K562 (cell line): Measurements from ENCODE around the gene ZFAND2B. TPM values are rescaled to one million over a fixed set of nuclear protein-coding genes. Genes with fewer than 3 reads are reported as not detected.

Experiments
- ATAC-seq: fragments of 200-7000 bp; cut with Tn5 transposase; 3 replicates; pipeline ENCODE4 v1.9.1; 2020; ENCODE audit warnings: moderate library complexity
- BruUV-seq: library from RNA; stranded (reverse); fragments of 400-500 nt; replicated peaks from 2 replicates; lab custom pipeline; 2021; lab: Mats Ljungman, UMichigan
- CTCF ChIA-PET: fragments of 300-600 bp; formaldehyde crosslinking; extraction: SDS; loops from one replicate; lab custom pipeline; 2021; ENCODE audit warnings: low intra/inter-chr PET ratio; lab: Yijun Ruan, JAX
- POLR2A ChIA-PET: fragments of 300-600, 350-650 bp; sonication (Branson Sonifier 250); formaldehyde crosslinking; extraction: SDS; loops from one replicate; lab custom pipeline; 2021; ENCODE audit warnings: antibody characterized with exemption, inconsistent platforms; lab: Yijun Ruan, JAX
- DNase-seq, 4 experiments: peaks; one replicate each; pipeline versions ENCODE4 v3.0.0 to v3.0.0-alpha.2; 2011 to 2018; ENCODE audit warnings: low spot score in 3 of 4, mixed read lengths in 3 of 4; ENCODE audit errors: extremely low read depth in 1 of 4
- FAIRE-seq: peaks from 2 replicates; lab custom pipeline; 2011; peaks lifted over from hg19 to GRCh38; lab: Jason Lieb, UNC
- H2AFZ ChIP-seq: 2 replicates; pipeline ENCODE4 v1.6.0; 2011; ENCODE audit warnings: low read depth, low read length, control low read depth, inconsistent platforms
- H3K27ac ChIP-seq: fragments of 200-600 bp; 3 replicates; pipeline ENCODE4 v1.8.0; 2011; ENCODE audit warnings: low read depth, mild to moderate bottlenecking, control low read depth, inconsistent platforms, low read length, moderate library complexity, mixed read lengths; ENCODE audit errors: extremely low read depth
- H3K27me3 ChIP-seq, 2 experiments: fragments of 300-600 bp in 1 of 2; 2 replicates in 1 of 2; 3 replicates in 1 of 2; pipeline versions ENCODE4 v1.6.0 to v1.8.0; 2011; ENCODE audit warnings: inconsistent platforms in 2 of 2, low read length in 2 of 2, mild to moderate bottlenecking in 1 of 2, mixed read lengths in 1 of 2, moderate library complexity in 1 of 2; ENCODE audit not compliant: control insufficient read depth in 2 of 2, insufficient read depth in 2 of 2
- H3K36me3 ChIP-seq: fragments of 300-600 bp; 3 replicates; pipeline ENCODE4 v1.8.0; 2011; ENCODE audit warnings: mild to moderate bottlenecking, low read length, inconsistent platforms; ENCODE audit not compliant: control insufficient read depth, insufficient read depth
- H3K4me1 ChIP-seq, 2 experiments: fragments of 200-600 bp in 1 of 2; replicated peaks in 1 of 2; 2 replicates in 1 of 2; 3 replicates in 1 of 2; pipeline versions ENCODE4 v1.5.1 to v1.8.0; 2011; ENCODE audit warnings: inconsistent platforms in 2 of 2, low read length in 2 of 2, mild to moderate bottlenecking in 1 of 2, mixed read lengths in 1 of 2, moderate library complexity in 1 of 2; ENCODE audit not compliant: control insufficient read depth in 2 of 2, insufficient read depth in 2 of 2
- H3K4me2 ChIP-seq: 2 replicates; pipeline ENCODE4 v1.6.1; 2011; ENCODE audit warnings: low read length, control low read depth, inconsistent platforms, mixed read lengths; ENCODE audit not compliant: insufficient read depth
- H3K4me3 ChIP-seq: fragments of 200-600 bp; sonication (generic), shearing (Covaris generic); 2 replicates; pipeline ENCODE4 v1.5.1; 2016; ENCODE audit warnings: control low read depth, inconsistent platforms
- H3K79me2 ChIP-seq: fragments of 200-600 bp; 3 replicates; pipeline ENCODE4 v1.8.0; 2011; ENCODE audit warnings: low read length, inconsistent platforms; ENCODE audit not compliant: control insufficient read depth, insufficient read depth
- H3K9ac ChIP-seq, 2 experiments: 2 replicates each; pipeline versions ENCODE4 v1.6.0 to v1.6.1; 2011; ENCODE audit warnings: low read depth in 2 of 2, low read length in 2 of 2, control low read depth in 1 of 2, inconsistent platforms in 1 of 2, mild to moderate bottlenecking in 1 of 2, mixed read lengths in 1 of 2; ENCODE audit not compliant: insufficient read depth in 1 of 2
- H3K9me1 ChIP-seq: one replicate; pipeline ENCODE4 v1.6.0; 2011; ENCODE audit warnings: inconsistent platforms, mild to moderate bottlenecking, low read length, moderate library complexity; ENCODE audit not compliant: control insufficient read depth, insufficient read depth
- H3K9me3 ChIP-seq: replicated peaks from 2 replicates; pipeline ENCODE4 v1.5.1; 2011; ENCODE audit warnings: low read depth, low read length, inconsistent platforms; ENCODE audit not compliant: control insufficient read depth, insufficient read depth
- H4K20me1 ChIP-seq: replicated peaks from 2 replicates; pipeline ENCODE4 v1.6.1; 2011; ENCODE audit warnings: low read length, inconsistent platforms, mixed read lengths; ENCODE audit not compliant: control insufficient read depth, insufficient read depth
- CC2D1A ChIP-seq: fragments of 450-650 bp; IDR thresholded peaks from 2 replicates; pipeline ENCODE4 v1.6.1; 2017; ENCODE audit warnings: mild to moderate bottlenecking
- LARP7 ChIP-seq: fragments of 450-650 bp; IDR thresholded peaks from 2 replicates; pipeline ENCODE4 v1.6.1; 2016
- NFYB ChIP-seq: IDR thresholded peaks from 2 replicates; pipeline ENCODE4 v1.6.1; 2011; ENCODE audit warnings: mild to moderate bottlenecking, moderate library complexity; ENCODE audit not compliant: insufficient read length; ENCODE audit errors: extremely low read depth
- NKRF ChIP-seq: fragments of 450-650 bp; IDR thresholded peaks from 2 replicates; pipeline ENCODE4 v1.6.1; 2016; ENCODE audit warnings: borderline replicate concordance
- RBBP5 ChIP-seq: fragments of 200-600 bp; sonication (generic); IDR thresholded peaks from 2 replicates; pipeline ENCODE4 v1.6.1; 2012; ENCODE audit warnings: borderline replicate concordance, mild to moderate bottlenecking, low read length, control low read depth, inconsistent platforms; ENCODE audit not compliant: insufficient read depth, poor library complexity, severe bottlenecking
- RBFOX2 ChIP-seq: fragments of 200-400 bp; formaldehyde crosslinking; IDR thresholded peaks from 2 replicates; pipeline ENCODE4 v1.6.1; 2017; ENCODE audit warnings: low read depth, mild to moderate bottlenecking, low read length, moderate library complexity
- SAFB ChIP-seq: fragments of 200-400 bp; formaldehyde crosslinking; IDR thresholded peaks from 2 replicates; pipeline ENCODE4 v1.6.1; 2017; ENCODE audit warnings: low read depth, low read length, borderline replicate concordance
- TARDBP ChIP-seq: fragments of 450-650 bp; IDR thresholded peaks from 2 replicates; pipeline ENCODE4 v1.6.1; 2016
- ZNF583 ChIP-seq: fragments of 250-450 bp; sonication (Bioruptor Pico); IDR thresholded peaks from 2 replicates; pipeline ENCODE4 v1.4.0; 2020
- WGBS: fragments of 100-300 bp; shearing (Covaris generic); methylation state at CpG from one replicate; pipeline ENCODE4 v1.1.6; 2016; ENCODE audit warnings: low coverage, mixed read lengths; ENCODE audit not compliant: insufficient coverage; ENCODE audit errors: missing lambda C conversion rate; 5-methylcytosine and 5-hydroxymethylcytosine counted together
- in situ Hi-C: fragments of 300-500 bp; cut with MboI; formaldehyde crosslinking; loops from 4 replicates; pipeline ENCODE4 v1.15.0; 2018; ENCODE audit warnings: inconsistent platforms, mixed read lengths
- intact Hi-C: fragments of 100-400 bp; cut with micrococcal nuclease; formaldehyde crosslinking; loops from 2 replicates; pipeline ENCODE4 v1.14.2; 2022
- polyA plus RNA-seq, 8 experiments: library from polyadenylated mRNA; depleted of rRNA in 4 of 8; stranded (reverse) in 5 of 8; unstranded in 3 of 8; fragments of >200 nt; fragmentation: Nextera tagmentation in 2 of 8; fragmentation: Illumina TruSeq in 1 of 8; extraction: Ambion mirVana in 2 of 8; extraction: Trizol in 1 of 8; gene quantifications; 2 replicates each; pipeline versions ENCODE4 v1.2.1 to v1.2.3, GENCODE V29; 2011 to 2014; ENCODE audit warnings: inconsistent platforms in 1 of 8, missing spikeins in 1 of 8
- total RNA-seq, 7 experiments: library from RNA; depleted of rRNA in 6 of 7; stranded (reverse); fragments of >200 nt in 6 of 7; fragmentation: Illumina TruSeq in 2 of 7; extraction: Trizol in 2 of 7; gene quantifications; 2 replicates each; pipeline versions ENCODE4 v1.2.1 to v1.2.3, GENCODE V29; 2011 to 2021; ENCODE audit warnings: low replicate concordance in 1 of 7

Gene ZFAND2B
- total and polyA plus RNA-seq, 9 of the 15 experiments (the other 6 are each of a cell fraction or from before 2014, with no cell fraction given) = 9.9 to 33.3 (median 26.1) TPM

- no peaks in the 10 kb centered on the region for H3K27me3 ChIP-seq
- no peaks in the 10 kb centered on the region for H3K9me1 ChIP-seq
- peak overlapping the region; percentile 96 to 97 for H3K9ac ChIP-seq
- under 1% methylated on average over 23 of the region's 24 CpGs for WGBS
- ChIA-PET POLR2A (interaction anchor here (0.6 to 2.1 kb wide), 9 partner anchors 9 to 53 kb away, joined by 3 to 12 read pairs (median 6); partner anchors contain the start of genes ABCB6, GLB1L, STK16 and ZFAND2B), CTCF (no interaction called here)
- no peaks in the 10 kb centered on the region for H3K9me3 ChIP-seq
- H3K4me2 ChIP-seq = peak overlapping the region; percentile 97
- peak overlapping the region; percentile 90 for H3K27ac ChIP-seq
- H3K36me3 ChIP-seq = peaks cover 61% of the 10 kb centered on the region
- no peaks in the 10 kb centered on the region for H4K20me1 ChIP-seq
- DNase-seq = peak; percentile 32 to 65 (median 36)
- in situ Hi-C loops = no loop called here
- intact Hi-C loops = no loop called here
- peak; percentile 58 for ATAC-seq
- FAIRE-seq = peak; percentile 67
- H3K4me1 ChIP-seq = peaks cover 13 to 16% of the 10 kb centered on the region in 2 experiments; a peak in 4 of 5 replicates
- H3K4me3 ChIP-seq = peak overlapping the region; percentile 90
- H3K79me2 ChIP-seq = peaks cover 52% of the 10 kb centered on the region
- BruUV-seq = TSS peak; percentile 76
- peak overlapping the region; percentile 77 for H2AFZ ChIP-seq
- TF ChIP-seq CC2D1A (no peak), NFYB (no peak), TARDBP (no peak), ZNF583 (CRISPR knock-in tag) (no peak), NKRF (peak; percentile 75), LARP7 (no peak), RBFOX2 (no peak), RBBP5 (no peak), SAFB (no peak)
Observed at GRCh38 chr2:219230059-219230540, 23.5 kb downstream of the ZFAND2B start.
